K562 (cell line): Measurements from ENCODE around the gene ENTR1. TPM values are rescaled to one million over a fixed set of nuclear protein-coding genes. Genes with fewer than 3 reads are reported as not detected.

Experiments used
- CTCF ChIP-seq, 3 experiments: IDR thresholded peaks in 2 of 3; conservative IDR thresholded peaks in 1 of 3; 2 replicates each; pipeline ENCODE4 v1.5.1; 2011 to 2012; ENCODE audit warnings: low read length in 3 of 3, mild to moderate bottlenecking in 3 of 3, control low read depth in 2 of 3, improper control_type of control experiment in 1 of 3, inconsistent platforms in 1 of 3, low read depth in 1 of 3, mixed read lengths in 1 of 3, moderate library complexity in 1 of 3; ENCODE audit not compliant: insufficient read depth in 2 of 3
- KLF10 ChIP-seq: fragments of 250-450 bp; sonication (Bioruptor Pico); IDR thresholded peaks from 2 replicates; pipeline ENCODE4 v1.6.1; 2021; ENCODE audit warnings: matching md5 sums
- MECOM ChIP-seq: fragments of 250-450 bp; sonication (Bioruptor Pico); IDR thresholded peaks from 2 replicates; pipeline ENCODE4 v1.8.0; 2022; ENCODE audit warnings: inconsistent platforms
- MXI1 ChIP-seq: IDR thresholded peaks from 2 replicates; pipeline ENCODE4 v1.6.1; 2011; ENCODE audit warnings: low read depth, mild to moderate bottlenecking, improper control_type of control experiment, low read length
- SMAD2 ChIP-seq: fragments of 150-350 bp; IDR thresholded peaks from 2 replicates; pipeline ENCODE4 v1.6.1; 2014; ENCODE audit warnings: low read depth, mild to moderate bottlenecking, low read length
- SP1 ChIP-seq: sonication (generic); formaldehyde crosslinking; IDR thresholded peaks from 2 replicates; pipeline ENCODE4 v1.8.1; 2022; ENCODE audit warnings: mild to moderate bottlenecking, missing genetic modification reagents
- polyA plus RNA-seq, 8 experiments: library from polyadenylated mRNA; depleted of rRNA in 4 of 8; stranded (reverse) in 5 of 8; unstranded in 3 of 8; fragments of >200 nt; fragmentation: Nextera tagmentation in 2 of 8; fragmentation: Illumina TruSeq in 1 of 8; extraction: Ambion mirVana in 2 of 8; extraction: Trizol in 1 of 8; gene quantifications; 2 replicates each; pipeline versions ENCODE4 v1.2.1 to v1.2.3, GENCODE V29; 2011 to 2014; ENCODE audit warnings: inconsistent platforms in 1 of 8, missing spikeins in 1 of 8
- total RNA-seq, 7 experiments: library from RNA; depleted of rRNA in 6 of 7; stranded (reverse); fragments of >200 nt in 6 of 7; fragmentation: Illumina TruSeq in 2 of 7; extraction: Trizol in 2 of 7; gene quantifications; 2 replicates each; pipeline versions ENCODE4 v1.2.1 to v1.2.3, GENCODE V29; 2011 to 2021; ENCODE audit warnings: low replicate concordance in 1 of 7
- TF ChIP-seq, protein P1 (sequence below): fragments of 450-650 bp; IDR thresholded peaks from 2 replicates; pipeline ENCODE4 v1.6.1; 2016; ENCODE audit warnings: mild to moderate bottlenecking, moderate library complexity

ENTR1 gene
- total and polyA plus RNA-seq, 9 of the 15 experiments (the other 6 are each of a cell fraction or from before 2014, with no cell fraction given) = 6.7 to 106 (median 72.6) TPM

DNA sequence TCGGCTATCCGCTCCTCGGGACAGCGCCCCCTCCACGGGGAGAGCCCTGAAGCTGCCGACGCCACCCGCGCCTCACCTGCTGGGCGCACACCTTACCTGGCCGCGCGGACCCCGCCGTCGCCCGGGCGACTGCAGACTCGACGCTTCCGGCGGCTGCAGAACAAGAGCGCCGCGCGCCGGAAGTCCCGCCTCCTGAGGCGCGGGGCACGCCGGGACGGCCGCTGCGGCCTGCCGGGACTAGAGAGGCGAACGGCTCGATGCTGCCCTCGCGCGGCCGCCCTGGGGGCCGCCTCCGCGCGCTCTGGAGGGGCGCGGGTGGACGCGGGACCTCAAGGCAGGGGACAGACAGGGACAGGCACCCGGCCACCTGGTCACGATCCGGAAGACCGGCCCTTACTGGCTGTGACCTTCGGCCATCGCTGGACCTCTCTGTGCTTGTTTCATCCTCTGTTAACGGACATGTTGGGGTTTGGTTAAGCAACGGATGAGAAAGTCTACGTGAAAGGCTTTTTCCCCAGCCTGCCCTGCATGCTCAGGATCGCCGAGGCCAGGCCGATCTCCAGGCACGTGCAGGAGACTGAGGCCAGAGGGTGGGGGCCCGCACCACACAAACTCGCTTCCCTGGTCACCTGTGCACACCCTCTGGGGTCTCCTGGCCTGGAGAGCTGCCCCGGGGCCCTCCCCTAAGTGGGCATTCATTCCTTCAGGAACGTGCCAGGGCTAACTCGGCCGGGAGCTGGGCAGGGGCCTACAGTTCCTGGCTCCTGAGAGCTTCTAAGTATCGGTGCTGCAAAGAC lies 10.2 kb downstream of the ENTR1 start, which contains the start of gene SNAPC4 (continued):
- TF ChIP-seq, protein P1, sequence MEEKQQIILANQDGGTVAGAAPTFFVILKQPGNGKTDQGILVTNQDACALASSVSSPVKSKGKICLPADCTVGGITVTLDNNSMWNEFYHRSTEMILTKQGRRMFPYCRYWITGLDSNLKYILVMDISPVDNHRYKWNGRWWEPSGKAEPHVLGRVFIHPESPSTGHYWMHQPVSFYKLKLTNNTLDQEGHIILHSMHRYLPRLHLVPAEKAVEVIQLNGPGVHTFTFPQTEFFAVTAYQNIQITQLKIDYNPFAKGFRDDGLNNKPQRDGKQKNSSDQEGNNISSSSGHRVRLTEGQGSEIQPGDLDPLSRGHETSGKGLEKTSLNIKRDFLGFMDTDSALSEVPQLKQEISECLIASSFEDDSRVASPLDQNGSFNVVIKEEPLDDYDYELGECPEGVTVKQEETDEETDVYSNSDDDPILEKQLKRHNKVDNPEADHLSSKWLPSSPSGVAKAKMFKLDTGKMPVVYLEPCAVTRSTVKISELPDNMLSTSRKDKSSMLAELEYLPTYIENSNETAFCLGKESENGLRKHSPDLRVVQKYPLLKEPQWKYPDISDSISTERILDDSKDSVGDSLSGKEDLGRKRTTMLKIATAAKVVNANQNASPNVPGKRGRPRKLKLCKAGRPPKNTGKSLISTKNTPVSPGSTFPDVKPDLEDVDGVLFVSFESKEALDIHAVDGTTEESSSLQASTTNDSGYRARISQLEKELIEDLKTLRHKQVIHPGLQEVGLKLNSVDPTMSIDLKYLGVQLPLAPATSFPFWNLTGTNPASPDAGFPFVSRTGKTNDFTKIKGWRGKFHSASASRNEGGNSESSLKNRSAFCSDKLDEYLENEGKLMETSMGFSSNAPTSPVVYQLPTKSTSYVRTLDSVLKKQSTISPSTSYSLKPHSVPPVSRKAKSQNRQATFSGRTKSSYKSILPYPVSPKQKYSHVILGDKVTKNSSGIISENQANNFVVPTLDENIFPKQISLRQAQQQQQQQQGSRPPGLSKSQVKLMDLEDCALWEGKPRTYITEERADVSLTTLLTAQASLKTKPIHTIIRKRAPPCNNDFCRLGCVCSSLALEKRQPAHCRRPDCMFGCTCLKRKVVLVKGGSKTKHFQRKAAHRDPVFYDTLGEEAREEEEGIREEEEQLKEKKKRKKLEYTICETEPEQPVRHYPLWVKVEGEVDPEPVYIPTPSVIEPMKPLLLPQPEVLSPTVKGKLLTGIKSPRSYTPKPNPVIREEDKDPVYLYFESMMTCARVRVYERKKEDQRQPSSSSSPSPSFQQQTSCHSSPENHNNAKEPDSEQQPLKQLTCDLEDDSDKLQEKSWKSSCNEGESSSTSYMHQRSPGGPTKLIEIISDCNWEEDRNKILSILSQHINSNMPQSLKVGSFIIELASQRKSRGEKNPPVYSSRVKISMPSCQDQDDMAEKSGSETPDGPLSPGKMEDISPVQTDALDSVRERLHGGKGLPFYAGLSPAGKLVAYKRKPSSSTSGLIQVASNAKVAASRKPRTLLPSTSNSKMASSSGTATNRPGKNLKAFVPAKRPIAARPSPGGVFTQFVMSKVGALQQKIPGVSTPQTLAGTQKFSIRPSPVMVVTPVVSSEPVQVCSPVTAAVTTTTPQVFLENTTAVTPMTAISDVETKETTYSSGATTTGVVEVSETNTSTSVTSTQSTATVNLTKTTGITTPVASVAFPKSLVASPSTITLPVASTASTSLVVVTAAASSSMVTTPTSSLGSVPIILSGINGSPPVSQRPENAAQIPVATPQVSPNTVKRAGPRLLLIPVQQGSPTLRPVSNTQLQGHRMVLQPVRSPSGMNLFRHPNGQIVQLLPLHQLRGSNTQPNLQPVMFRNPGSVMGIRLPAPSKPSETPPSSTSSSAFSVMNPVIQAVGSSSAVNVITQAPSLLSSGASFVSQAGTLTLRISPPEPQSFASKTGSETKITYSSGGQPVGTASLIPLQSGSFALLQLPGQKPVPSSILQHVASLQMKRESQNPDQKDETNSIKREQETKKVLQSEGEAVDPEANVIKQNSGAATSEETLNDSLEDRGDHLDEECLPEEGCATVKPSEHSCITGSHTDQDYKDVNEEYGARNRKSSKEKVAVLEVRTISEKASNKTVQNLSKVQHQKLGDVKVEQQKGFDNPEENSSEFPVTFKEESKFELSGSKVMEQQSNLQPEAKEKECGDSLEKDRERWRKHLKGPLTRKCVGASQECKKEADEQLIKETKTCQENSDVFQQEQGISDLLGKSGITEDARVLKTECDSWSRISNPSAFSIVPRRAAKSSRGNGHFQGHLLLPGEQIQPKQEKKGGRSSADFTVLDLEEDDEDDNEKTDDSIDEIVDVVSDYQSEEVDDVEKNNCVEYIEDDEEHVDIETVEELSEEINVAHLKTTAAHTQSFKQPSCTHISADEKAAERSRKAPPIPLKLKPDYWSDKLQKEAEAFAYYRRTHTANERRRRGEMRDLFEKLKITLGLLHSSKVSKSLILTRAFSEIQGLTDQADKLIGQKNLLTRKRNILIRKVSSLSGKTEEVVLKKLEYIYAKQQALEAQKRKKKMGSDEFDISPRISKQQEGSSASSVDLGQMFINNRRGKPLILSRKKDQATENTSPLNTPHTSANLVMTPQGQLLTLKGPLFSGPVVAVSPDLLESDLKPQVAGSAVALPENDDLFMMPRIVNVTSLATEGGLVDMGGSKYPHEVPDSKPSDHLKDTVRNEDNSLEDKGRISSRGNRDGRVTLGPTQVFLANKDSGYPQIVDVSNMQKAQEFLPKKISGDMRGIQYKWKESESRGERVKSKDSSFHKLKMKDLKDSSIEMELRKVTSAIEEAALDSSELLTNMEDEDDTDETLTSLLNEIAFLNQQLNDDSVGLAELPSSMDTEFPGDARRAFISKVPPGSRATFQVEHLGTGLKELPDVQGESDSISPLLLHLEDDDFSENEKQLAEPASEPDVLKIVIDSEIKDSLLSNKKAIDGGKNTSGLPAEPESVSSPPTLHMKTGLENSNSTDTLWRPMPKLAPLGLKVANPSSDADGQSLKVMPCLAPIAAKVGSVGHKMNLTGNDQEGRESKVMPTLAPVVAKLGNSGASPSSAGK = peak; percentile 38; the same call in 1 of the 2 replicates
- TF ChIP-seq SMAD2 (no peak), MECOM (CRISPR knock-in tag) (no peak), MXI1 (peak; percentile 51; the same call in 1 of the 2 replicates), CTCF (IDR thresholded peaks at IDR 0.05 in 2 of 3, conservative IDR thresholded peaks at IDR 0.05 in 1 of 3; ENCODE audit: insufficient read depth in 2 of 3, low read depth in 1 of 3, low read length in 3 of 3) (peak; percentile 92 to 94 (median 93)), KLF10 (no peak), SP1 (0 out of 2 replicates have a peak, but pooled peaks have one; percentile 3)
